GM18951 (cell line): ENCODE data around the gene PAXX.

ENCODE experiments used
- POLR2A ChIP-seq: IDR thresholded peaks from 4 replicates; pipeline ENCODE4 v1.6.1; 2011; ENCODE audit warnings: mild to moderate bottlenecking; ENCODE audit not compliant: insufficient read length, insufficient read depth; ENCODE audit errors: extremely low read depth
- in situ Hi-C: fragments of 300-500 bp; cut with MboI; formaldehyde crosslinking; loops from one replicate; pipeline ENCODE4 v1.12.0; 2022; ENCODE audit warnings: low sequenced_read_pairs, mixed read lengths, inconsistent platforms; ENCODE audit not compliant: unreplicated experiment

Gene PAXX

DNA sequence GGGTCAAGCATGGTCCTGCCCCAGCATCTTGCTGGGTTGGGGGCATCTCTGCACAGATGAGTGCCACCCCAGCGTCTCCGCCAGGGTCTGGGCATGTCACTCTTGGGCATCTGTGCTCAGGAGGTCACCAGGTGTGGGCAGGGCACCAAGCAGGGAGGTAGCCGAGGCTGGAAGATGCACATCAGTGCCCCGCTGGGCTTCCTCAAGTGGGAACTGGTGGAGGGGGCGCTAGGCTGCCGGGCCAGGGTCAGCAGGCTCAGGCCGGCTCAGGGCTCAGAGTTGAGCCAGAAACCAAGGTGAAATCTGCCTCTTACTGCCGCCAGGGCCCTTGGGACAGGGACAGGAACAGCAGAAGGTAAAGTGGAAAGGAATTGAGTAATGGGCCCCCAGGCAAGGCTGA lies 43.7 kb downstream of the PAXX start:
- in situ Hi-C loops = loop anchor here (25.0 kb wide), 1 partner anchor 249 kb away; the partner anchor contains the start of genes CCDC183 and TMEM141

DNA sequence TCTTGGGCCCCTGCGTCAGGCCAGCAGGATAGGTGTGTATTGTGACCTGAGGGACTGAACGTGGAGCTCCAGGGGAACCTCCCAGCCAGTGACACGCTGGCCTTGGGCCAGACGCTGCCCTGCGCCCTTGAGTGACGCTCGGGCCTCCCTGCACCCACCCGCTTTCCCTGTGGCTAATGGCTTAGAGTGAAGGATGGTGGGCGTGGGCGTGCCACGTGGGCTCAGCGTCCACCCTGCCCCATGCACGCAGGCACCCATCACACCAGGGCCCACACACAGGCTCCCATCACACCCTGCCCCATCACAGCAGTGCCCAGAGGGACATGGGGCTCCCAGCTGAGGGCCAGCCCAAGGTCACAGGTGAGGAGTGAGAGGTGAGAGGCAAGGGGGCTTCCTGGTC lies 44.8 kb downstream of the PAXX start:
- no peak for TF ChIP-seq POLR2A
- in situ Hi-C loops = loop anchor here (25.0 kb wide), 1 partner anchor 250 kb away; the partner anchor contains the start of genes CCDC183 and TMEM141

More for the DNA sequence above, 43.7 kb downstream of the PAXX start:
- no peak for TF ChIP-seq POLR2A

DNA sequence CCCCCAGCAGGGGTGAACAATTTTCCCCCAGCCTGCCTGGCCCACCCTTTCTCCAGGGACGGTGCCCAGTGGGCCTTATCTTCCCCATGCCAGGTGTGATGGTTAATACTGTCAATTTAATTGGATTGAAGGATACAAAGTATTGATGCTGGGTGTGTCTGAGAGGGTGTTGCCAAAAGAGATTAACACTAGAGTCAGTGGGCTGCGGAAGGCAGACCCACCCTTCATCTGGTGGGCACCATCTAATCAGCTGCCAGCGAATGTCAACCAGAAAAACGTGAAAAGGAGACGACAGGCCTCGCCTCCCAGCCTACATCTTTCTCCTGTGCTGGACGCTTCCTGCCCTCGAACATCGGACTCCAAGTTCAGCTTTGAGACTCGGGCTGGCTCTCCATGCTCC lies 45.3 kb downstream of the PAXX start:
- in situ Hi-C loops = loop anchor here (25.0 kb wide), 1 partner anchor 250 kb away; the partner anchor contains the start of genes CCDC183 and TMEM141
- no peak for TF ChIP-seq POLR2A

DNA sequence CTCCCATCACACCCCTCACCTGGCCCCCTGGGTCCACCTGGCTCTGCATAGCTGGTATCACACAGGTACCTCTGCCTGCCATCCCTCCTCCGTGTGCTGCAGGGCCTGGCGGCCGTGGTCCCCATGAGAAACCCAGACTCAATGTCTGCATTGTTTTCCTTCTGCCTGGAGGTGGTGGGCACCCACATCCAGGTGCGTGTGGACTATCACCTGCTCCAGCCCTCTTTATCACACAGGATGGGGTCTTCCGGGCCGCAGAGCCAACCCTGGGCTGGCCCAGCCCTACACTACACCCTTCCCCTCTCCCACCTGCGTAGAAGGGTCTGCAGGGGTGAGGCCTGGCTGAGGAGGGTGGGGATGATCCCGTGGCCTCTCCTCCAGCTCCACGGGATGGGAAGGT lies 46.7 kb downstream of the PAXX start:
- in situ Hi-C loops = loop anchor here (25.0 kb wide), 1 partner anchor 252 kb away; the partner anchor contains the start of genes CCDC183 and TMEM141
- TF ChIP-seq POLR2A = no peak

DNA sequence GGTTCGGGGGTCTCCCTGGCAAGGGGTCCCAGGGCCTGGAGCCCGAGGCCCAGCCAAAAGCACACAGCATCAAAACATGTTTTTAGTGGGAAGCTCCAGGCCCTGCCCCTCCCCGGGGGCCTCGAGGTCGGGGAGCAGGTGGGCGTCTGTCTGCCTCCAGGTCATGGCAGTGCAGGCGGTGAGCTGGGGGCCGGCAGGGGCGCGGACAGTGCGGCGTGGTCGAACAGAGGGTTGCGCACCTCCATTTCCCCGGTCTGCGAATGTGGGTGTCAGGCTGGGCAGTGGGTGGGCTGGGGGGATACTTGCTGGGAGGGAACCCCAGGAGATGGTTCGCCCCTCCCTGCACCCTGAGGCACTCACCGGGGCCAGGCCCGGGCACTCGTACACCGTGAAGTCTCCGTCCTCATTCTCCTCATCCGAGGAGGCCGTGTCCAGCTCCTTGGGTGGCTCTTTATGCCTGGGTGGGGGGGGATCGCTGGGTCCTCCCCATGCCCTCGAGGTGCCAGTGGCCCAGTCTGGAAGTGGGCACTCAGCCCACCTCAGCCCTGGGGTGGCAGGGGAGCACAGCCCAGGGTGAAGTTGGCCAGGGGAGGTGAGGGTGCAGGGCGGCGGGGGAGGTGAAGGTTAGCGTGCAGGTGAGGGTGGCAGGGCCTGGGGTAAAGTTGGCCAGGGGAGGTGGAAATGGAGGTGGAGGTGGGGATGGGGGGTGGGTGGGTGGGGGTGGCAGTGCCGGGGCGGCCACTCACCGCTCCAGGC lies 47.6 kb downstream of the PAXX start:
- no peak for TF ChIP-seq POLR2A
- in situ Hi-C loops = loop anchor here (25.0 kb wide), 1 partner anchor 252 kb away; the partner anchor contains the start of genes CCDC183 and TMEM141

DNA sequence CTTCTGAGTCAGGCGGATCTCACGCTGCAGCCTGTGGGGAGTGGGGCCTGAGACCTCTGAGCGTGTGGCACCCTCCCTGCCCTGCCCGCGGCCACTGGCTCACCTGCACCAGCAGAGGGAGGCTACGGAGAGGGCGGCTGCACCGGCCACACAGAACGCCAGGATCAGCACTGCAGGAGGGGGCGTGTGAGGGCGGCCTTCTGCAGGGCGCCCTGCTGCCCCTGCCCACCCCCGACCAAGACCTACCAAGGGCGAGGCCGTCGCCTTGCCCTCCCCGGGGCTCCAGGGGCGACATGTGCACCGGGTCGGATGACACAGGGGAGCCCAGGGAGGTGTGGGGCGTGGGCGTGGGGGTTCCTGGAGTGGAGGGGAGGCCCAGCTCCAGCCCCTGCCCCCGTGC lies 48.3 kb downstream of the PAXX start:
- TF ChIP-seq POLR2A = no peak
- in situ Hi-C loops = loop anchor here (25.0 kb wide), 1 partner anchor 253 kb away; the partner anchor contains the start of genes CCDC183 and TMEM141

DNA sequence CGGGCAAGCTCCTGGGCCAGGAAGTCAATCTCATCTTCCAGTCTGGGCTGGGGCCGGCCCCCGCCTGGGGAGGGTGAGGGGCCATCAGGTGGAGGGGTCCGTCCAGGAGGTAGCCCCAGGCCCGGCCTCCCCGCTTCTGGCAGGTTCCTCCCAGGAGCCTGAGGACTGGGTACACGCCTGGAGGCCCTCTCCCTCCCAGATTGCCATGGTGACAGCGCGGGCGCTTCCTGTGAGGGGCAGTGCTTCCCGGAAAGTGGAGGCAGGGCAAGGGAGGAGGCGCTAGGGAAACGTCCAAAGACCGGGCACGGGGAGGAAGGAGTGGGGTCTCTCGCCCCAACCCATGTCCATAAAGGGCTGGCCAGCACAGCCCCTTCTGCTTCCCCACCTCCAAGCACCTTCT lies 48.9 kb downstream of the PAXX start:
- in situ Hi-C loops = loop anchor here (25.0 kb wide), 1 partner anchor 254 kb away; the partner anchor contains the start of genes CCDC183 and TMEM141
- no peak for TF ChIP-seq POLR2A

DNA sequence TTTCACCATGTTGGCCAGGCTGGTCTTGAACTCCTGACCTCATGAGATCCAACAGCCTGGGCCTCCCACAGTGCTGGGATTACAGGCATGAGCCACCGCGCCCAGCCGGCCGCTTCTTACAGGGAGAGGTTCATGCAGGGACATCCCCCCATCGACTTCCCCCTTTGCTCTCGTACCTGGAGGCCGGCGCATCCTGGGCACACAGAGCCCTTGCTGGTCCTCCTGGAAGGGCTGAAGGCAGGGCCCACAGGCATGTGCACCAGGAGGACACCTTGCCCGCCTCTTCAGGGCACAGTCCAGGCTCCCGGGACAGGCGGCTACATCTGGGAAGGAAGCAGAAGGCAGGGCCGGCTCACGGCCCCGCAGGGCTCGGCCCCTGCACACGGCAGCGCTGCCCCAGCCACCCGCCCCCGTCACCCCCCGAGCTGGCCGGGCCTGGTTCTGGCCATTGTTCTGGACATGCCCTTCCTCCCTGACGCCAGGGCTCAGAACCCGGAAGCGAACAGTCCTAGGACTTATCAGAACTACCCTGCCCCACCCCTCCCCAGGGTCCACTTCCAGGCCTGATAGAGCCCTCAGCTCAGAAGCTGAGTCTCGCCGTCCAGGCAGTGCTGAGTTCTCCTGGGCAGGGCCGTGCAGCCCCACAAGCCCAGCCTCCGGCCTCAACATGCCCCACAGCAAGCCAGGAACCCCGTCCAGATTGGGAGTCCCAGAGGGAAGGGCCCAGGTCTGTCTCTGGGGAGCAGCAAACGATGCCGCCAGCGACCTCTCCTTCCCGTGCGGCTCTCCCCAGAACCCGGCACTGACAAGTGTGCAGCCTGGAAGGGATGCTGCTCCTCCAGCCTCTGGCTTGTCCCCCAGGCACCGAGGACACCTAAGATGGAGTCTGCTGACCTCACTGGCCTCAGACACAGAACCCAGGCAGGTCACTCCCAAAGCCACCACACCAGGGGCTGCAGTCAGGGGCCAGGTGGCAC lies 50.8 kb downstream of the PAXX start:
- in situ Hi-C loops = loop anchor here (25.0 kb wide), 1 partner anchor 256 kb away; the partner anchor contains the start of genes CCDC183 and TMEM141
- no peak for TF ChIP-seq POLR2A
